Left ventricle myocardium inferior (tissue), 1 donor: ENCODE measurements around the gene PCYT1A. TPM values are rescaled to one million over a fixed set of nuclear protein-coding genes. Genes with fewer than 3 reads are reported as not detected.
"Not testable (repeated sequence)": the region's sequence is repeated elsewhere in the genome, so short reads cannot be mapped to it uniquely, and the experiment has no call there.

Experiments
- DNase-seq: peaks from one replicate; pipeline ENCODE4 v3.0.0-alpha.2; 2020
- H3K27ac ChIP-seq: fragments of 200-600 bp; replicated peaks from 2 replicates; pipeline ENCODE4 v1.8.0; 2021
- H3K27me3 ChIP-seq: fragments of 200-600 bp; 2 replicates; pipeline ENCODE4 v1.8.0; 2021; ENCODE audit warnings: low read depth
- H3K36me3 ChIP-seq: fragments of 200-600 bp; 2 replicates; pipeline ENCODE4 v1.8.0; 2021
- H3K4me1 ChIP-seq: fragments of 200-600 bp; 2 replicates; pipeline ENCODE4 v1.8.0; 2021
- H3K4me3 ChIP-seq: fragments of 200-600 bp; 2 replicates; pipeline ENCODE4 v1.8.0; 2021; ENCODE audit warnings: mild to moderate bottlenecking, moderate library complexity
- H3K9me3 ChIP-seq: fragments of 200-600 bp; replicated peaks from 2 replicates; pipeline ENCODE4 v1.8.0; 2021
- CTCF ChIP-seq: fragments of 200-600 bp; IDR thresholded peaks from 2 replicates; pipeline ENCODE4 v1.8.0; 2021; ENCODE audit warnings: antibody characterized with exemption, mild to moderate bottlenecking, borderline replicate concordance
- intact Hi-C: fragments of 100-400 bp; cut with micrococcal nuclease; formaldehyde crosslinking; loops from one replicate; pipeline ENCODE4 v1.11.0; 2022
- total RNA-seq: library from RNA; stranded (reverse); fragmentation: NEBNext Ultra II Directional; extraction: Animal tissue kit (Norgen Biotek cat#: 25700); gene quantifications from one replicate; pipeline ENCODE4 v1.2.1, GENCODE V29; 2021
- donor health status: DM: no; HTN: yes; CAD: no; lungs with severe emphysema.

Gene PCYT1A
- total RNA-seq, 1 donor from 2014 or later, result 93.6 TPM

DNA sequence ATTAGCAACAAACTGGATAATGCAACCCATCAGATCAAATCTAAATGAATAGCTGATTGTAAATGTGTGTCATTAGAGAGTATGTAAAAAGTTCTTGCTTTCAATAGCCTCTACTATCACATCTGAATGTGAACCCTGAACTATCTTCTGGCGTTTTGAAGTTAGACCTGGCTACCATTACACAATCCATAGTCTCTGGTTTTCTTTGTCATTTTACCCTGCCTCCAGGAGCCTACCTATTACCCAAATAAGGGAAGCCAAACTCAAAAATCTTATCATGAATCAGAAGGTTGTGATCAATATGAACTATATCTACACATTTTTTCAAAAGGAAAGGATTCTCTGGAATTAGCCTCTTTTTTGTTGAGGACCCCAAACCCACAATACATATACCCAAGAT is 31.8 kb downstream of the PCYT1A start:
- Histone ChIP-seq H3K4me1 (peaks cover 7% of the 10 kb centered on the region), H3K27ac (no peak overlapping the region), H3K9me3 (no peaks in the 10 kb centered on the region), H3K27me3 (no peaks in the 10 kb centered on the region), H3K36me3 (peaks cover 38% of the 10 kb centered on the region), H3K4me3 (no peak overlapping the region)
- intact Hi-C loops, result loop anchor here (10.0 kb wide), 1 partner anchor 259 kb away; the partner anchor contains the start of gene SMCO1
- TF ChIP-seq CTCF, result no peak
- no peak for DNase-seq

DNA sequence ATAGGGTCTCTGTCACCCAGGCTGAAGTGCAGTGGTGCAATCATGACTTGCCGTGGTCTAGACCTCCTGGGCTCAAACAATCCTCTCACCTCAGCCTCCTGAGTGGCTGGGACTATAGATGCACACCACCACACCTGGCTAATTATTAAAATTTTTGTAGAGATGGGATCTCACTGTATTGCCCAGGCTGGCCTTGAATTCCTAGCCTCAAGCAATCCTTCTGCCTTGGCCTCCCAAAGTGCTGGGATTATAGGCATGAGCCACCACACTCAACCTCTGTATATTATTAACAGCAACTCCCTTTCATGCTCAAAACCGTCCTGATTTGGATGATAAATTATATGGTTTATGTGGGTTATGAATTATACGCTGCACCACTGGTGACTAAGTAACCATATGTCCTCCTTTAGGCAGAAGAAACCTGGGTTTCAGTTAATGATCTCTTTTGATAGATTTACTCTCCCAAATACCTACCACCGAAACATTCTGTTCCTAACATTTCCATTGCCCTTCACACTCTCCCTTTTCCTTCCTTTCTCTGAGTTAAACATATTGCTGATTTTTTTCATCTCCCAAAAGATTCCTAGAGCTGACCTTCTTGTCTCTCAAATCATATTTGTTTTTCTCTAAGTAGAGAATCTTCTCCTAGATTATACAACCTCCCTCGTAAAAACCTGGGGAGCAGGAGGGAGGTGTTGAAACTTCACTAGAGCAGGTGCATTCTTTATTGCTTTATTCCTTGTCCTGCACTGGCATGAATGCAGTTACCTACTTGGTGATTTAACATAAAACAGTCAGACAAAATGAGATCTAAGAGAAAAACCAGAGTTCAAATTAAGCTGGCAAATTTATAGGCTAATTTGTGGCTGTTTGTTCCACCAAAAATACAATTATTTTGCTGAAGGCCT is 32.9 kb downstream of the PCYT1A start:
- Histone ChIP-seq H3K27me3 (no peaks in the 10 kb centered on the region), H3K9me3 (no peaks in the 10 kb centered on the region), H3K4me3 (no peak overlapping the region), H3K36me3 (peaks cover 33% of the 10 kb centered on the region), H3K27ac (no peak overlapping the region), H3K4me1 (peaks cover 7% of the 10 kb centered on the region)
- no peak for TF ChIP-seq CTCF
- intact Hi-C loops, result loop anchor here (10.0 kb wide), 1 partner anchor 260 kb away; the partner anchor contains the start of gene SMCO1
- DNase-seq, result no peak

- H3K9me3 ChIP-seq, result no peaks in the 10 kb centered on the region
- H3K27me3 ChIP-seq, result no peaks in the 10 kb centered on the region
- H3K27ac ChIP-seq, result no peak overlapping the region
- H3K4me1 ChIP-seq, result peaks cover 7% of the 10 kb centered on the region
- TF ChIP-seq CTCF, result no peak
- peaks cover 48% of the 10 kb centered on the region for H3K36me3 ChIP-seq
- no peak overlapping the region for H3K4me3 ChIP-seq
- no peak for DNase-seq
- intact Hi-C loops, result loop anchor here (10.0 kb wide), 1 partner anchor 263 kb away; the partner anchor contains the start of gene SMCO1
Observed at GRCh38 chr3:196251918-196252317, 35.6 kb downstream of the PCYT1A start.

DNA sequence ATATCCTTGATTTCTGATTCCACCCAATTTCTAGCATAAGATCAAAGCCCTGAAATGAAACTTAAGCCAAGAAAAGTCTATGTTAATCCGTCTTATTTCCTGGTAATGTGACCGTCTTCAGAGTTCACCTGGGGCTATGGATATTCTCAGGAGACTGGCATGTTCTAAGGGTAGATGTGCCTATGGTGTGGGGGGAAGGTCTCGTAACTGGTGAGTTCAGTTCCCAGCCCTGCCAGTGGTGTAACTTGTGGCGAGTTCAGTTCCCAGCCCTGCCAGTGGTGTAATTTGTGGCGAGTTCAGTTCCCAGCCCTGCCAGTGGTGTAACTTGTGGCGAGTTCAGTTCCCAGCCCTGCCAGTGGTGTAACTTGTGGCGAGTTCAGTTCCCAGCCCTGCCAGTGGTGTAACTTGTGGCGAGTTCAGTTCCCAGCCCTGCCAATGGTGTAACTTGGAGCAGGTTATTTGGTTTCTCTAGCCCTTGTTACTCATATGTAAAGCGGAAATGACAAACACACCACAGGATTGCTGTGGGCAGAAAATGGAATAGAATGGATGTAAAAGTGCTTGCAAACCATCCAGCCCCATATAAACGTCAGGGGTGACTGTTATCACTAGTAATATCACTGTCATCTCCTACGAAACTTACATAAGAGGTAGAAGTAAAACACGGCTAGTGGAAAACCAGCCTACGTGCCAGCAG is 40.8 kb downstream of the PCYT1A start:
- TF ChIP-seq CTCF, result no peak
- Histone ChIP-seq H3K4me3 (no peak overlapping the region), H3K27me3 (no peaks in the 10 kb centered on the region), H3K9me3 (no peaks in the 10 kb centered on the region), H3K36me3 (peaks cover 47% of the 10 kb centered on the region), H3K4me1 (peaks cover 11% of the 10 kb centered on the region), H3K27ac (no peak overlapping the region)
- DNase-seq, result no peak
- intact Hi-C loops, result no loop called here

- DNase-seq, H3K4me3 ChIP-seq, H3K27me3 ChIP-seq, H3K27ac ChIP-seq, H3K4me1 ChIP-seq, intact Hi-C loops, H3K9me3 ChIP-seq: not testable (repeated sequence)
- H3K36me3 ChIP-seq, result peaks cover 71% of the 10 kb centered on the region
Observed at GRCh38 chr3:196244166-196244565, 43.4 kb downstream of the PCYT1A start.

- Histone ChIP-seq H3K27me3 (no peaks in the 10 kb centered on the region), H3K4me1 (peaks cover 4% of the 10 kb centered on the region), H3K36me3 (peaks cover 76% of the 10 kb centered on the region), H3K4me3 (no peak overlapping the region), H3K27ac (no peak overlapping the region), H3K9me3 (no peaks in the 10 kb centered on the region)
- intact Hi-C loops, result no loop called here
- no peak for DNase-seq
- no peak for TF ChIP-seq CTCF
Observed at GRCh38 chr3:196241704-196242103, 45.8 kb downstream of the PCYT1A start.
